TTC549 (cell line): ENCODE data around the gene DCP1B.

Experiments used
- FAIRE-seq: peaks from 2 replicates; lab custom pipeline; 2012; peaks lifted over from hg19 to GRCh38; lab: Jason Lieb, UNC

DCP1B gene

GRCh38 chr12:1919284-1919683 lies 85.0 kb downstream of the DCP1B start:
- FAIRE-seq, result no peak

- FAIRE-seq, result no peak
Measured at GRCh38 chr12:1918884-1919236, 85.4 kb downstream of the DCP1B start.

DNA sequence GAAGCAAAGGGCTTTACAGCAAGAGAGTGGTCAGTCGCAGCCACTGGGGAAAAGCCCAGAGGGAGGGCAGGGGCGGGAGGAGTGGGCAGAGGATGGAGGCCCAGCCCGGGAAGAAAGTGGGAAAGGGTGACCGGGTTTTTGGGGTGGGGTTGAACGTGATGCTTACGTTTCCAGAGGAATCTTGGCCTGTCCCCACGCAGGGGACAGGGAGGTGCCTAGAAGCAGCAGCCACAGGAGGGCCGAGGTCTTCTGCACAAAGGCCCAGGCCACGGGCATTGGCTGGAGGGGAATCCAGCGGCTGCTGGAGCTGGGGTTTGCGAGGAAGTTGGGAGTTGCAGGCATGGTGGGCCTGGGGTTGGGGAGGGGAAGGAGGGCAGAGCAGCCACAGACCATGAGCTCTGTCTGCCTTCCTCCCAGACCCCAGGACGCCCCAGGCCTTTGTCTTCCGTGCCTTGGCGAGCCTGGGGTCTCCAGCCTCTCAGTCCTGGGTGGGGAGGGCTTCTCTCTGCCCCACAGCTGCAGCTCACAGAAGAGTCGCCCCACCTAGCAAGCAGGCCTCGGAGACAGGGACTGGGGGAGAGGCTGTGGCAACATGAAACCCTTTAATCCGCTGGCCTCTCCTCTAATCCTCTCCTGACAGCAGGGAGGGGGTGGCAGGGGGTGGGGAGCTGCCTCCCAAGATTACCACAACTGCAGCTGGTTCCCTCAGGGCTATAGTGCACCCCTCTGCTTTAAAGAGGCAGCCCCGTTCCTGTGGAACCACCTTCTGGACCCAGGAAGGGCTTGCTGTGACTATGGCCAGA lies 86.0 kb downstream of the DCP1B start, which contains the start of gene CACNA2D4:
CACNA2D4 (minus strand) TSS at position 572 of the 803 bp plus-strand sequence; CDS start at position 393, 179 bp downstream.
- FAIRE-seq, result no peak

DNA sequence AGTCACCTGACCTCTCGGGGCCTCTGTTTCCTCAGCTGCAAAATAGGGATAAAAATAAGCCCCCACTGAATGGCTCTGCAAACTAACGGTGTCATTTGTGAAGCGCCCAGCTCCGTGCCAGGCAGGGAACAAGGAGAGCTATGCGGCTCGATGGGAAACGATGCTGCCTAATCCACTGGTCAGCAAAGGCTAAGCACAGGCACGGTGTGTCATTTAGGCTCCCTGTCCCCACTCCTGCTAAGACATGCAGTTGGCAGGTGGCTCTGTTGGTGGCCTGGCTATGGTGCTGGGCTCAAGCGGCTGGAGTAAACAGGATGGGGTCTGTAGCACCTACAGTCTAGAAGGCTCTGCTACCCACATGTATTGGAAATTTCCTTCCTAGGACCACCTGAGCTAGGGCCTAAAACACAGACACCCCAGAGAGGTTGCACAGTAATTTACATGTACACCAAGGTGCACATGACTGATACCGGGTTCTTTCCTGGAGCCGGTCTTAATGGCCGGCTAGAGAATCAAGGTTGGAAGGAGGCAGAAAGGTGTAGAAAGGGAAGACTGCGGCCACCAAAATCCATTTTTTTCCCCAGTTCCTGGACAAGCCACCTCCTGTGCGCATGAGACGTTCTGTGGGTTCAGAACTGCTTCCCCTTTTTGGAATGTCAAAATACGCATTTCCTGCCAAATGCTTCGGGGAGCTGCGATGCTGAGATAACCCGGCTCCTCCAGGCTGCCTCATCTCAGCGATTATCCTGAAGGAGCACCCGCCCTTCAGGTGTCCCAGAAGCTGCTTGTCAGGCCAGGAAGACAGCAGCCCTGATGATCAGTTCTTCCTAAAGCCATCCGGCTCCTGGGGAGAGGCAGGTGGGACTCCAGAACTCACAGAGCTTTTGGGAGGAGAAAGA lies 86.8 kb downstream of the DCP1B start:
- no peak for FAIRE-seq

- FAIRE-seq, result no peak
Measured at GRCh38 chr12:1916371-1917171, 87.7 kb downstream of the DCP1B start.

DNA sequence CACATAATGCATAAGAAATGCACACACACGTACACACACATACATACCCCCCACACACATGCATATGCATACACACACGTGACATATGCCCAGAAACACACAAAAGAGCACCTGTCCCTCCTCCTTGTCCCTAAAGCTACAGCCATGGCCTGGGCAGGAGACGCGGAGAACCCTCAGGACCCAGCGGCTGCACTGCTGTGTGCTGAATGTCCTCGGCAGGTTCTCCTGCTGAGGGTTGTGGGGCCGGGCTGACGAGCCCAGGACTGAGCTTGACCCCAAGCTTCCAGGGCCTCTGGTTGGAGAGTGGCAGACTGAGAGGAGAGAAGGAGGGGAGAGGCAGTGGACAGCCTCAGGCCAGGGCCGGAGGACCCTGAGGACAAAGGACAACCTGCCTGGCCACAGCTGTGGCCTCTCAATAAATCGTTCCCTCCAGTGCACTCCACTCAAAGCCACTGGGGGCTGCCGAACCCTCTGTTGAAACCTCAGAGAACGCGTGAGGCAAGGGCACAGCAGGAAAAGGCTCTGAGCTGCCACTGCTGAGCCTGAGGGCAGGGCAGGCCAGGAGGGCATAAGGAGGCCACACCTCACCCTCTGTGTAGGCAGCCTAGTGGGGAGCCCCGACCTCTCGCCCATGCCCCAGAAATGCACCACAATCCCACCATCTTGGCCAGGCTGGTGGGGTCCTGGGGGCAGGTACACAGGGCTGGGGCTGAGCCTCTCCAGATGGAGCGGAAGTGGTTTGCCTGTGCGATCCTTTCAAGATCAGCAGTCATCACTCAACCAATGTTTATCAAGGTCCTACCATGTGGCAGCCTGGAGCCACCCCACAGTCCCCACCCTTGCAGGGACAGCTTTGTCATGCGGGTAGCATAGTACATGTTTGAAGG lies 88.9 kb downstream of the DCP1B start:
- FAIRE-seq, result no peak

- FAIRE-seq, result no peak
Measured at GRCh38 chr12:1914114-1914911, 89.9 kb downstream of the DCP1B start.

DNA sequence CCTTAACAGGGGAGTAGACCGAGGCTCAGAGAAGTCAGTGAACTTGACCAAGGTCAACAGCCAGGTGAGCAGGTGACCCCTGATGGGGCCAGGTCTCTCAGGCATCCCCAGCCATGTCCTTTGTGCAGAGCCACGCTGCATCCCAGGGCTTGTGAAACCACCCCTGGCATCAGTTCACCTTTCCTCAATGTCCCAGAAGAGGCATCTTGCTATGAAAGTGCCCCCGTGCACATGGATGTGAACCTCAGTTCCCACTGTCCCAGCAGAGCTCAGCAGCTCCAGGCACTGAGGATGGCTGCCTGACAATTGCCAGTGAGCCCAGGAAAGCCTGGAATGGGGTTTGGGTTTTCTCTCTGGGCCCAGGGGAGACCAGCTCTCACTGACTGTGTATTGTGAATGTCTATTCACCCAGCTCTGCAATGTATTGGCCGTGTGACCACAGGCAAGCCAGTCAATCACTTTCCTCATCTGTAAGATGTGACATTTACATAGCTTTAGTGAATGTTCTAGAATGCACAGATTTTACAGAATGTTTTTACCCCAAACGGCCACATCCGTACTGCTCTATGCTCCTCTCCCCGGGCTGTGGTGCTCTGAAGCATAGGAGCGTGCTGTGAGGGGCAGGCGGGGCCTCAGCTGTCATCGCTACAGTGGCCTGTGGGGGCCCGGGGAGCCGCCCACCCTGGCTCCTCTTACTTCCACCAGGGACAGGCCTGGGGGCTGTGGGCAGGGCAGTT lies 90.7 kb downstream of the DCP1B start:
- no peak for FAIRE-seq

- no peak for FAIRE-seq
Measured at GRCh38 chr12:1912580-1913376, 91.5 kb downstream of the DCP1B start.

DNA sequence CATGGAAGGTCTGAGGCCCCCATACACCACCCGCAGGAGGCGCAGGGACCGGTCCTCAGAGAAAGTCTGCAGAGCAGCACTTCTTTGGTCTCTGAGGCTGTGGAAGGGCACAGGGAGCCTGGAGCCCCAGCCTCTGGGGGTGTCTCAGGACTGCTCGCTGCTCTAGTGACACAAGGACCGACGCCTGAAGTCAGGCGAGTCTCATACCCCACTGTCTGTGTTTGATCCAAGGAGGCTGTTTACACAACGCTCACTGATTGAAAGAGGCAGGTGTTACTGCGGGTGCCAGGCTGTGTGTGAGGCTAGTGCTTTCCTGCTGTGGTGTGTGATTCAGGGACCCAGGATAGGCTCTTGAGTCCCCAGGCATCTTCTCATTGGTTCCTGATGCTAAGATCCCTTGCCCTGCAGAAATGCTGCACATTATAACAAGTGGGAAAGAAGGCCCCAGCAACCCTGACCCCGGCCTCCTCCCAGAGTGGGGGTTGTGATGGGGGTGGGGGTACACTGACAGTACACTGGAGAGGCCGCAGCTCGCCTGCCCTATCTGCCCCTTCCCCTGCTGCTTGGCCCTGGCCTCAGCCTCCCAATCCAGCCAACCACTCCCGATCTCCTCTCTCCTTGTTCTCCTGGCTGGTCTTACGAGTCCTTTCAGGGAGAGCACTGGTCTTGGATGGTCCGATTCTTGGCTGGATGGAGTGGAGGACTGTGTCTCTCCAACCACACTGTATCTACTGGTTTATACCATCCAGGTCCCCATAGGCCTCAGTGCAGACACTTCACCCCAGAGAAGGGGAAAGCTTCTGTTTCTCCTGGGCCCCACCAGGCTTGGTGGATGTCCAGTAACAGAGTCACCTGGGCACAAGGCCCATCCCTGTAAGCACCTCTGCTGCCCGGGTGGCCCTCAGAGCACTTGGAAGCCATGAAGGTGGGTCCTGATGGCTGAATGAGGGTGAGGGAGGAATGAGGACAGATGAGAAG lies 92.4 kb downstream of the DCP1B start:
- FAIRE-seq, result no peak

DNA sequence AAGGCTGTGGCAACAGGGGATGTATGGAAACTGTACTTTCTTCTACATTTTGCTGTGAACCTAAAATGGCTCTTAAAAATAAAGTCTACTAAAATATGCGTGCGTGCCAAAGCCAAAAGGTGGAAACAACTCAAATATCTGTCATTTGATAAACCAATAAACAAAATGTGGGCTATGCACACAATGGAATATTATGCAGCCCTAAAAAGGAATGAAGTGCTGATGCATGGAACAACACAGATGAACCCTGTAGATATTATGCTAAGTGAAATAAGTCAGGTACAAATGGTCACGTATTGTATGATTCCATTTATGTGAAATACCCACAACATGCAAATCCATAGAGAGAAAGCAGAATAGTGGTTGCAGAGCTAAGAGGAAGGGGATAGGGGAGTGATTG lies 93.8 kb downstream of the DCP1B start:
- no peak for FAIRE-seq

GRCh38 chr12:1908758-1909157 lies 95.5 kb downstream of the DCP1B start:
- FAIRE-seq, result no peak

DNA sequence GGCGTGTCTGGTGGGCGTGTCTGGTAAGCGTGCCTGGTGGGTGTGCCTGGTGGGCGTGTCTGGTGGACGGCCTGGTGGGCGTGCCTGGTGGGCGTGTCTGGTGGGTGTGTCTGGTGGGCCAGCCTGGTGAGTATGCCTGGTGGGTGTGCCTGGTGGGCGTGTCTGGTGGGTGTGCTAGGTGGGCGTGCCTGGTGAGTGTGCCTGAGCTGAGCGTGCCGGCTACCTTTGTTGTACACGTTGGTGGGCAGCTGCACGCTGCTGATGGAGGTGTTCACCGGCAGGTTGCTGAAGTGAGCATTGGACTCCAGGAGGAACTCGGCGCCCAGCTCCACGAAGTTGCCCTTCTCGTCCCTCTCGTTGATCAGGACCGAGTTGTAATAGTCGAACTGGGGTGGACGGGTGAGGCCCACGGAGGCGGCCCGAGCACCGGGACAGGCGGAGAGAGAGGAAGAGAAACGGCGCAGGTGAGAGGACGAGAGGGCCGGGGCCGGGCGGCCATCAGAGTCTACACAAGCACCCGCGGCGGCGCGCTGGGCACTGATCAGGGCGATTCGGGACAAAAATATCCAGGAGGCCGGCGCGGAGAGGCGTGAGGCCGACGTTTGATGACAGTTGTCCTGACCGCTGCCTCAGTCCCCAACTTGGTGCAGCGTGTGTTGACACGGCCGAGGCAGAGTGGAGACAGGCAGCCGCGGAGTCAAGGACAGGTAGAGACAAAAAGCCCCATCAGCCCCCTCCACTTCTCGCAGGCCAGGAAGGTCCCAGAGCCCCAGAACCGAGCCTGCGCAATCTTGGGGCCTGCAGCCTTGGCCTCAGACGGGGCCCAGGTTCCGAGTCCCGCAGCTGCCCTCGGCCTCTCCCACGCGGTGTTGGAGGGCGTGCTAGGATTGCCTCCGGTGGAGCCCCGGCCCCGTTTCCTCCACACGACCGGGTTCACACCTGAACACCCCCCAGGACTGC lies 96.3 kb downstream of the DCP1B start:
- FAIRE-seq, result no peak

DNA sequence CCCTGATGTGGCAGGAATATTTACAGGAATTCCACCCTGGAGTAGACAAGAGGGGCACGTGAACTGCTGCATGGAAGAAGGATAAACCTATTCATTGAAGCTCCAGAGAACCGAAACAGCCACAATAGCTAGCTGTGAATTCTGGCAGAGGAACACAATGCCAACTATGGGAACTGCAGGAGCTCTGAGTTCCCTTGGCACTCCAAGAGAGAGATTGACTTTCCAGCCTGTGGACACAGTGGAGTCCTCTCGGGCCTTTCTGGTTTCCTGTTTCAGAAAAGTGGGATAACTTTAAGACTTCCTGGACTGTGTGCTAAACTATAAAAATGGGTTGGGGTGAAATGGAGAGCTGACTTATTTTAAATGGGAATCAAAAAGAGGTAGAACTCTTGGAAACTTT lies 97.7 kb downstream of the DCP1B start:
- FAIRE-seq, result no peak

DNA sequence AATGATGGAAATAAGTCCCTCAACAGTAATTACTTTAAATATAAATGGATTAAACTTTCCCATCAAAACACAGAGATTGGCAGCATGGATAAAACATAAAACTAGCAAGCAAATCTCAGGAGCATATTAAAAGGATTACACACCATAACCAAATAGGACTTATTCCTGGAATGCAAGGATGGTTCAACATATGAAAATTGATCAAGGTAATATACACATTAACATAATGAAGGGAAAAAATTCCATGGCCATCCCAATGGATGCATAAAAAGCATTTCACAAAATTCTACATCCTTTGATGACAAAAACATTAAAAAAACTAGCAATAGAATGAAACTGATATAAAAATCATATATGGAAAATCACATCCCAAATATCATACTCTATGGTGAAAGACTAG lies 99.4 kb downstream of the DCP1B start:
- no peak for FAIRE-seq

DNA sequence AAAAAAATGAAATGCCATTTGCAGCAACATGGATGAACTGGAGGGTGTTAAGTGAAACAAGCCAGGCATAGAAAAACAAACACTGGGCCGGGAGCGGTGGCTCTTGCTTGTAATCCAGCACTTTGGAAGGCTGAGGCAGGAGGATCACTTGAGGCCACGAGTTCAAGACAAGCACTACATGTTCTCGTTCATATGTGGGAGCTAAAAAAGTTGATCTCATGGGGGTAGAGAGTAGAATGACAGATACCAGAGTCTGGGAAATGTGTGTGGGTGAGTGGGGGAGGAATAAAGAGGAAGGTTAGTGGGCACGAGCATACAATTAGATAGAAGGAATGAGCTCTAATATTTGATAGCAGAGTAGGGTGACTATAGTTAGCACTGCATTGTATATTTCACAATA lies 107.3 kb downstream of the DCP1B start:
- FAIRE-seq, result no peak
